ENCODE data around the gene GPRC5C. TPM values are rescaled to one million over a fixed set of nuclear protein-coding genes. Genes with fewer than 3 reads are reported as not detected.

The GPRC5C gene
- total RNA-seq, 3 donors from 2014 or later (not counting 1 experiment from before 2014, with no cell fraction given), result 0.26 to 0.60 (median 0.29) TPM

DNA sequence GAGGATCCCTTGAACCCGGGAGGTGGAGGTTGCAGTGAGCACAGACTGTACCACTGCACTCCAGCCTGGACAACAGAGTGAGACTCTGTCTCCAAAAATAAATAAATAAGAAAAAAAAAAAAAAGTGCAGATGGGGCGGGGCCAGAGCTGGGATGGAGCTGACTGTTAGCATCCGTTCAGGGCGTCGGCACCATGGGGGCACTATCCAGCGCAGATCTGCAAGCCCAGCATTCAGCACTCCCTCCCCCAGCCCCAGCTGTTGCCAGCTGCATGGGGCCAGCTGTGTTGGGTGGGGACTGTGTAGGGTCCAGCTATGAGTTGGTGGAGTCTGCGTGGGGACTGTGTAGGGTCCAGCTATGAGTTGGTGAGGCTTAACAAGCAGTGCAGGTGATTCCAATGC is 13.3 kb downstream of the GPRC5C start:
- TF ChIP-seq, protein P1, sequence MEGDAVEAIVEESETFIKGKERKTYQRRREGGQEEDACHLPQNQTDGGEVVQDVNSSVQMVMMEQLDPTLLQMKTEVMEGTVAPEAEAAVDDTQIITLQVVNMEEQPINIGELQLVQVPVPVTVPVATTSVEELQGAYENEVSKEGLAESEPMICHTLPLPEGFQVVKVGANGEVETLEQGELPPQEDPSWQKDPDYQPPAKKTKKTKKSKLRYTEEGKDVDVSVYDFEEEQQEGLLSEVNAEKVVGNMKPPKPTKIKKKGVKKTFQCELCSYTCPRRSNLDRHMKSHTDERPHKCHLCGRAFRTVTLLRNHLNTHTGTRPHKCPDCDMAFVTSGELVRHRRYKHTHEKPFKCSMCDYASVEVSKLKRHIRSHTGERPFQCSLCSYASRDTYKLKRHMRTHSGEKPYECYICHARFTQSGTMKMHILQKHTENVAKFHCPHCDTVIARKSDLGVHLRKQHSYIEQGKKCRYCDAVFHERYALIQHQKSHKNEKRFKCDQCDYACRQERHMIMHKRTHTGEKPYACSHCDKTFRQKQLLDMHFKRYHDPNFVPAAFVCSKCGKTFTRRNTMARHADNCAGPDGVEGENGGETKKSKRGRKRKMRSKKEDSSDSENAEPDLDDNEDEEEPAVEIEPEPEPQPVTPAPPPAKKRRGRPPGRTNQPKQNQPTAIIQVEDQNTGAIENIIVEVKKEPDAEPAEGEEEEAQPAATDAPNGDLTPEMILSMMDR (IDR thresholded peaks at IDR 0.05), result no peak
- Mint-ChIP-seq H3K36me3 (no peaks in the 10 kb centered on the region), H3K4me3 (no peak overlapping the region), H3K27me3 (ENCODE audit: low read depth in 2 of 2) (peaks cover 0 to 6% of the 10 kb centered on the region in 2 donors), H3K4me1 (peaks cover 9 to 17% of the 10 kb centered on the region in 2 donors), H3K9me3 (no peaks in the 10 kb centered on the region), H3K27ac (no peak overlapping the region)
- Histone ChIP-seq H3K9me3 (ENCODE audit: control insufficient read depth, insufficient read depth, low read length) (no peaks in the 10 kb centered on the region), H3K27ac (ENCODE audit: low read length) (no peak overlapping the region), H3K4me3 (ENCODE audit: low read length) (no peak overlapping the region), H3K36me3 (ENCODE audit: control insufficient read depth, insufficient read depth, low read length) (no peaks in the 10 kb centered on the region), H3K27me3 (ENCODE audit: control insufficient read depth, insufficient read depth, low read length) (no peaks in the 10 kb centered on the region), H3K4me1 (ENCODE audit: control insufficient read depth, insufficient read depth, low read length) (peaks cover 34% of the 10 kb centered on the region)
- intact Hi-C loops (cut with micrococcal nuclease), result no loop called here
- WGBS (ENCODE audit: insufficient coverage), result 100% methylated on average over 6 of the region's 7 CpGs
- ATAC-seq (no peak), DNase-seq (no peak)

DNA sequence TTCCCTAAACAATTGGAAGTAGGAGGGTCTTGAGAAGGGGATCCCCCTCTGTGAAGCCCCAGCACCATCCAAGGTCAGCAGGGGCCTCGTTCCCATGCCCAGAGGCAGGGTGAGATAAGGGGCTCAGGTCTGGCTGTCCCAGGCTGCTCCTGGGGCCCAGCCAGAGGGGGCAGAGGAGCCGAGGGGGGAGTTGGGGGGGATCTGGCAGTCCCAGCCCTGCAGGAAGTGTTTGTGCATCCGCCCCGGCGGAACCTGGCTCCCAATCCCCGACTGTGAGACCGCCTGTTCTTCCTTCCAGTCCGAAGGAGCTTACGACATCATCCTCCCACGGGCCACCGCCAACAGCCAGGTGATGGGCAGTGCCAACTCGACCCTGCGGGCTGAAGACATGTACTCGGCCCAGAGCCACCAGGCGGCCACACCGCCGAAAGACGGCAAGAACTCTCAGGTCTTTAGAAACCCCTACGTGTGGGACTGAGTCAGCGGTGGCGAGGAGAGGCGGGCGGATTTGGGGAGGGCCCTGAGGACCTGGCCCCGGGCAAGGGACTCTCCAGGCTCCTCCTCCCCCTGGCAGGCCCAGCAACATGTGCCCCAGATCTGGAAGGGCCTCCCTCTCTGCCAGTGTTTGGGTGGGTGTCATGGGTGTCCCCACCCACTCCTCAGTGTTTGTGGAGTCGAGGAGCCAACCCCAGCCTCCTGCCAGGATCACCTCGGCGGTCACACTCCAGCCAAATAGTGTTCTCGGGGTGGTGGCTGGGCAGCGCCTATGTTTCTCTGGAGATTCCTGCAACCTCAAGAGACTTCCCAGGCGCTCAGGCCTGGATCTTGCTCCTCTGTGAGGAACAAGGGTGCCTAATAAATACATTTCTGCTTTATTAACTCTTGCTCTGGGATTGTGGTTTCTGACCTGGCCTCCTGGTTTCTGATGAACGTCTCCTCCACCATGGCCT is 14.9 kb downstream of the GPRC5C start:
- H3K27me3 ChIP-seq (ENCODE audit: control insufficient read depth, insufficient read depth, low read length), result no peaks in the 10 kb centered on the region
- Mint-ChIP-seq H3K9me3 (no peaks in the 10 kb centered on the region), H3K27ac (peak overlapping the region in 1 of 2 donors; percentile 36), H3K36me3 (no peaks in the 10 kb centered on the region), H3K4me3 (no peak overlapping the region), H3K27me3 (ENCODE audit: low read depth in 2 of 2) (peaks cover 0 to 6% of the 10 kb centered on the region in 2 donors), H3K4me1 (peaks cover 7 to 15% of the 10 kb centered on the region in 2 donors)
- peaks cover 32% of the 10 kb centered on the region for H3K4me1 ChIP-seq (ENCODE audit: control insufficient read depth, insufficient read depth, low read length)
- H3K9me3 ChIP-seq (ENCODE audit: control insufficient read depth, insufficient read depth, low read length), result no peaks in the 10 kb centered on the region
- no peak overlapping the region for H3K4me3 ChIP-seq (ENCODE audit: low read length)
- WGBS (ENCODE audit: insufficient coverage), result 39% methylated on average over 31 of the region's 31 CpGs
- H3K27ac ChIP-seq (ENCODE audit: low read length), result no peak overlapping the region
- no peaks in the 10 kb centered on the region for H3K36me3 ChIP-seq (ENCODE audit: control insufficient read depth, insufficient read depth, low read length)
- TF ChIP-seq, protein P1 (IDR thresholded peaks at IDR 0.05), result no peak
- ATAC-seq (peak in 2 of 3 donors; percentile 60 to 80), DNase-seq (peak in 1 of 2 donors; percentile 32)
- intact Hi-C loops (cut with micrococcal nuclease), result no loop called here

DNA sequence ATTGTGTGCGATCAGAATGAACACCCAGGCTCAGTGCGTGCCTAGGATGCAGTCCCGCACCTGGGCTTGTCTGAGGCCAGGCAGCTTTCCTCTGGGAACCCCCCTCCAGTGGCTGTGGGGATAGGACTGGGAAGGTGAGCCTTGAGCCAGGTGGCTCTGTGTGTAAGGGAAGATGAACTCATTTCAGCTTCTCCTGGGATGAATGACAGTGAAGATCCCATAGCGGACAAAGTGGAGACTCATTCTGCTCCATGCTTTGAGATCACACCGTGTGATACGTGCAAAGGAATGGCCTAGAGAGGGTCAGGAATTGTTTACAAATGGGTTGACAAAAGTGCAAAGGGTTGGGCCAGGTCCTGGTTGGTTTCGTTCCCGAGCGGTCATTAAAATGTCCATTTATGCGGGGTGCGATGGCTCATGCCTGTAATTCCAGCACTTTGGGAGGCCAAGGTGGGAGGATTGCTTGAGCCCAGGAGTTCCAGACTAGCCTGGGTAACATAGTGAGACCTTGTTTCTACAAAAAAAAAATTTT is 15.8 kb downstream of the GPRC5C start:
- intact Hi-C loops (cut with micrococcal nuclease), result no loop called here
- no peak for ATAC-seq
- H3K27me3 ChIP-seq (ENCODE audit: control insufficient read depth, insufficient read depth, low read length), result no peaks in the 10 kb centered on the region
- no peak for DNase-seq
- H3K9me3 Mint-ChIP-seq, result no peaks in the 10 kb centered on the region
- H3K4me3 Mint-ChIP-seq, result no peak overlapping the region
- peaks cover 35% of the 10 kb centered on the region for H3K4me1 ChIP-seq (ENCODE audit: control insufficient read depth, insufficient read depth, low read length)
- peaks cover 7 to 16% of the 10 kb centered on the region in 2 donors for H3K4me1 Mint-ChIP-seq
- H3K4me3 ChIP-seq (ENCODE audit: low read length), result no peak overlapping the region
- no peaks in the 10 kb centered on the region for H3K36me3 Mint-ChIP-seq
- TF ChIP-seq, protein P1 (IDR thresholded peaks at IDR 0.05), result no peak
- peaks cover 0 to 2% of the 10 kb centered on the region in 2 donors for H3K27me3 Mint-ChIP-seq (ENCODE audit: low read depth in 2 of 2)
- WGBS (ENCODE audit: insufficient coverage), result 92% methylated on average over 11 of the region's 11 CpGs
- no peak overlapping the region for H3K27ac ChIP-seq (ENCODE audit: low read length)
- H3K36me3 ChIP-seq (ENCODE audit: control insufficient read depth, insufficient read depth, low read length), result no peaks in the 10 kb centered on the region
- no peaks in the 10 kb centered on the region for H3K9me3 ChIP-seq (ENCODE audit: control insufficient read depth, insufficient read depth, low read length)
- no peak overlapping the region for H3K27ac Mint-ChIP-seq
